NAMALWA (cell line): ENCODE measurements around the gene POTEJ.
"Not testable (repeated sequence)": the region's sequence is repeated elsewhere in the genome, so short reads cannot be mapped to it uniquely, and the experiment has no call there.

ENCODE experiments used
- DNase-seq: peaks from one replicate; pipeline ENCODE4 v3.0.0-alpha.2; 2015; ENCODE audit warnings: low spot score

Gene POTEJ

DNA sequence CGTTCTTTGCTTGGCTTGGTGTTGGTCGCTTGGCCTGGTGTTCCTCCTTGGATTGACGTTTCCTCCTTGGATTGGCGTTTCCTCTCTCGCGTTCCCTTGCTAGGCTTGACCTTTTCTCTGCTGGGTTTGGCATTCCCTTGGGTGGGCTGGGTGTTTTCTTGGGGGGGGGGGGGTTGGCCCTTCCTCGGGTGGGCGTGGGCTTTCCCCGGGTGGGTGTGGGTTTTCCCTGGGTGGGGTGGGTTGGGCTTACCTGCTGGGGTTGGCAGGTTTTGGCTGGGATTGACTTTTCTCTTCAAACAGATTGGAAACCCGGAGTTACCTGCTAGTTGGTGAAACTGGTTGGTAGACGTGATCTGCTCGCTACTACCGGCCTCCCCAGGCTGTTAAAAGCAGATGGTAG, at the start of gene POTEJ:
TSS of gene POTEJ (plus strand) at position 301 of the 400 bp plus-strand sequence. CDS start at position 394, 93 bp downstream.
- DNase-seq = not testable (repeated sequence)

GRCh38 chr2:130566165-130566564, 45.1 kb upstream of the POTEJ start:
- DNase-seq = not testable (repeated sequence)

- not testable (repeated sequence) for DNase-seq
These were observed 39.3 kb upstream of the POTEJ start for GRCh38 chr2:130571929-130572328.

GRCh38 chr2:130574230-130574629, 37.0 kb upstream of the POTEJ start:
- DNase-seq = not testable (repeated sequence)

DNA sequence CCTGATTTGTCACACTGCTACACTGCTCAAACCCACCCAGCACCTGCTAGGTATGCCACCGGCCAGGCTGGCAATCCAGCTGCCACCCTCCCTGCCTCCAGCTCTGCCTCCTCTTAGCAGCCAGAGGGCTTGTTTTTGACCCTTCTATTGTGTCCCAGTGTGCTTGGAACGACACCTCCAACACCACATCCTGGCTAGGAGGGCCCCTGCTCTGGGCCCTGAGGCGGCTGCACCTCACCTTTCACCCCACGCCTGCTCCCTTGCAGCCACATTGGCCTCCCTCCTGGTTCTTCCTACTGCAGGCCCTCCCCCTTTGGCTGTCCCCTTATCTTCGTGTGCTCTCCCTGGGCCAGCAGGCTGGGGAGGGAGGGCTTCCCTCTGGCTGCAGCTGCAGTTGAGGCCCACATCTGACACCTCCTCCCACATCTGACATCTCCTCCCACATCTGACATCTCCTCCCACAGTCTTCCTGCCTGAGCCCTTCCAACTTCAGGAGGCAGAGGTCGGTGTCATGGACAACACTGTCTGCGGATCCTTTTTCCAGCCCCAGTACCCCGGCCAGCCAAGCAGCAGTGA, 34.9 kb upstream of the POTEJ start:
- not testable (repeated sequence) for DNase-seq

- DNase-seq = not testable (repeated sequence)
These were observed 33.7 kb upstream of the POTEJ start for GRCh38 chr2:130577559-130577958.

GRCh38 chr2:130579121-130579520, 32.1 kb upstream of the POTEJ start:
- DNase-seq = not testable (repeated sequence)

DNA sequence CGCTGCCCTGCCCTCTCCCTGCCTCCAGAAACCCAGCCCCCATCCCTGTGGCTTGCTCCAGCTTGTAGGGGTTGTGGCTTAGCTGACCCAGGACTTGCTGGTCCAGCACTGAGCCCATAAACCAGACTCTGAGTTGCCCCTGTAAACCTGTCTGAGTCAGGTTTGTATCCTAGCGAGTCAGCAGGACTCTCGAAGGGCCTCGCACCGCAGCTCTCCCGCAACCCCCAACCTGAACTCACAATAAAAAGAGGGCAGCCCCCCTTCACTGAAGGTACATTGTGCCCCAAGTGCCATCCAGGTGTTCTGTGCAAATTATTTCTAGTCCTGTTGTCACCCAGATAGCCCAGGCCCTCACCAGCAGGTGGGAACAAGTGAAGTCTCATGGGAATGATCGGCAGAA, 29.7 kb upstream of the POTEJ start:
- DNase-seq = not testable (repeated sequence)

DNA sequence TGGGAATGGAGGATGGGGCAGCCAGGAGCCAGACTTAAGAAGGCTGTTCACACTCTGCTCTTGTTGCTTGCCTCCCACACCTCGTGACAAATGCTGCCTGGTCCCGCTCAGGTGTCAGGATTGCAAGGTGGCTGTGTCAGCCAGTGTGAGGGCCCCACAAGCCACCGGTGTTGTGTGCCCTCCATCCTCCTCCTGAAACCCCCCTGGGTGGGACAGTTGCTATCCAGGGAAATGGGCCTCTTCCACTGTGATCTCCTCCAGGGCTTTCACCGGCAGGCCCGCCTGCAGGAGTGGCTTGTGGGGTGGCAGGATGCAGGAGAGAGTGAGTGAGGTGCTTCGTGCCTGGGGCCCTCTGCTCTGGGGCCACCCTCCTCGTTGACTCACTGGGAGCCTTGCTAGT, 28.3 kb upstream of the POTEJ start:
- DNase-seq = not testable (repeated sequence)

DNA sequence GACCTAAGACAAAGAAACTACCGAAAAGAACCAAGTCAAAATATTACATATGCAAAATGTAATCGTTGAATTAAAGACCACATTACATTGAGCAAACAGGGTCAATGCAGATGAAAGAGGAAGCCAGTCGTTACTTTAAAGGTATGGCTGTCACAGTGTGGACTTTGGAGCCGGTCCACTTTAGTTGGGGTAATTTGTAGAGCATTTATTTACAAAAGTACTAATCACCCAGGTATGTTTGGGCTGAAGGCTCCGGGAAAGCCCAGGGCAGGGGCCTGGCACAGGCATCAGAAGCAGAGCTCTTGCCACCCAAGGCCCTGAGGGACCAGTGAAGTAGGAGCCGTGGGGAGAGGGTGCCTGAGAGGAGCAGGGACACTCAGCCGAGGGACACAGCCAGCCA, 27.7 kb upstream of the POTEJ start:
- not testable (repeated sequence) for DNase-seq

GRCh38 chr2:130584726-130585125, 26.5 kb upstream of the POTEJ start:
- DNase-seq = not testable (repeated sequence)

DNA sequence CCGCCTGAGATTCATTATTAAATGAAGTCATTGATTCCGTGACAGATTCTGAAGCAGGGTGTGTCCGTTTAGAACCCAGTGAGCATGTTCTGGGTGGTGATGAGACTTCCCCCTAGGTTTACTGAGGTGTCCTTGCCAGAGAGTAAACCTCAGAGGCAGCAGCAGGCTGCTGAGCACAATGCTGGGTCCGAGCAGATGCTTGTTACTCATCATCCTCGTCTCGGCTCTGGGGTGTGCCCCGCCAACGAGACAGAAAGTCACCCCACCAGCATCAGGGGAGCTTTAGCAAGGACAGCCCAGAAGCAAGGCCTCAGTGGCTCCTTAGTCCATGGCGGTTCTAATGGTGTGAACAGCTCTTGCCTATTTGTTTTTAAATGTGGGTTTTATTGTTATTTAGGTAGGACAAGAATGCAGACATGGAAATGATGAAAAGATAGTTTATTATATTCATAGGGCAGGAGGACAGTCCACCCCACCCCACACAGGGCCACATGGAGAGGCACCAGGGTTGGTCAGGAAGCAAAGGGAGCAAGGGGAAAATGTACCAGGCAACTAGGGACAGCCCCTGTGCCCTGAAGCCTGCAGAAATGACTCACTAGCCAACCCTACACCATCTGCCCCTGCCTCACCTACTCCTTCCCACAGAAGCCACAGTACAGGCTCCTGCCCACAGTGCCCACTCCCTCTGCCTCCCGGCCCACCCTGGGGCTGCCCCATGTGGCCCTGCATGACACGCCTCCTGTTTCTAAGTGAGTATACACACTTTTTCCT, 22.4 kb upstream of the POTEJ start:
- DNase-seq = not testable (repeated sequence)

DNA sequence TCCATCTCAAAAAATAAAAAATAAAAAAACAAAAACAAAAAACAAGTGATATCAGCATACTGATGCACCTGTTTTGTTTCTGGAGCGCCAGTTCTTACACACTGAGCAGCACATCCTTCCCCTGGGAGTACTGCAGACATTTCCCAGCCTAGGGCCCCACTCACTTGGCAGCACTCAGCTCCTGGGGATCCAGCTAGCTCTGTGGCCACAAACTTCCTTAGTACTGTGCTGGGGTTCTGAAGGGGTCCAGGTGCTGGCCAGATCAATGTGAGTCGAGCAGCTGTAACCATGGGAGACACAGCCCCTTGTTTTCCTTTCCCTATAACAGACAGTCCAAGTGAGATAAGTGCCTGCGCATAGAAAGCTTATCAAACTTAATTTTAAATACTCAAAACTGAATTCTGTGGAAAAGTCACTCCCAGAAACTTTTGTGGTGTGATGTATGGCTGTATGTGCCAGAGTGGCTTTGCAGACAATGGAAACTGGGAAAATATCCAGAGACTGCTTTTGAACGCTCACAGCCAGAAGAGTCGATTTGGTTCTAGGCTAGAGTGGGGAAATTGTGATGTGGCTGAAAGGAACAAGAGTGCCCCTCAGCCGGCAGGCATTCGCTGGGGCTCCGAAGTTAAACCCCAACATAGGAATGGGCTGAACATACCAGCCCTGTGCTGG, 20.9 kb upstream of the POTEJ start:
- DNase-seq = not testable (repeated sequence)

DNA sequence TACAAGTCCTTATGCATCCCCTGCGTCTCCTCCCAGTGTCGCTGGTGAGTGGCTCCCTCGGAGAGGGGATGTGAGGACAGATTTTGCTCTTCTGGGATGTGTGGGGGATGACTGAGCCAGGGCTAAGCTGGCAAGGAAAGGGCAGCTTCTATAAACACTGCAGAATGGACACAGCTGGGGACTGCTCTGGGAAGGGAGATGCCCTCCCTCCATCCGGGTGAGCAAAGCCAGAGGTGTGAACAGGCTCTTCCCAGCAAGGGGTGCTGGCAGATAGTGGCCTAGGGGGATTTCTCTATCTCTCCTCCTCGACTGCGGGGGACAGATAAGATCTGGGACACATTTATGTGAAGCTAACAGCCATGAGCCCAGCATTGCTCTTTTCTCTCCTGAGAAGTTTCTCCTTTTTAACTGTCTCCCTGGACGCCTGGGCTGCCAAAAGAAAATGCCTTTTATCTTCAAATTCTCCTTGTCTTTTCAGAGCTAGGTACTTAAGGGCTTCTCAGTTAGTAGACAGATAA, 20.3 kb upstream of the POTEJ start:
- DNase-seq = not testable (repeated sequence)

- not testable (repeated sequence) for DNase-seq
These were observed 18.3 kb upstream of the POTEJ start for GRCh38 chr2:130592791-130593414.

DNA sequence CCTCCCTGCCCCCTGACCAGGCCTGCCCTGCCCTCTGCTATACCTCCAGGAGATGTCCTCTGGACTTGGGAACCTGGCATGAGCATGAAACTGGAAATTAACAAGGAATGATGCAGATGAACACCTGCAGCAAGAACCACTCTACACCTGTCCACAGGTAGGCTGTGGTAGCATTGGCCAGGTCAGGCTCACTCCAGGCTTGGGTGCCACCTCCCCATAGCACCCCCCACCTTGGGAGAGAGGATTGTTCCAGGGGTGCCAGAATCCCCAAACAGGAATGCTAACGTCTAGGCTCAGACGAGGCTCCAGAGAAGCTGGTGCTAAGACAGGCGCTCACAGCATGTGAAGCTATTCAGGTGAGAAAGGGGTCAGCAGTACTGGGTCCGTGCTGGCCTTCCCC, 17.2 kb upstream of the POTEJ start:
- DNase-seq = not testable (repeated sequence)

GRCh38 chr2:130596757-130597156, 14.5 kb upstream of the POTEJ start:
- not testable (repeated sequence) for DNase-seq

DNA sequence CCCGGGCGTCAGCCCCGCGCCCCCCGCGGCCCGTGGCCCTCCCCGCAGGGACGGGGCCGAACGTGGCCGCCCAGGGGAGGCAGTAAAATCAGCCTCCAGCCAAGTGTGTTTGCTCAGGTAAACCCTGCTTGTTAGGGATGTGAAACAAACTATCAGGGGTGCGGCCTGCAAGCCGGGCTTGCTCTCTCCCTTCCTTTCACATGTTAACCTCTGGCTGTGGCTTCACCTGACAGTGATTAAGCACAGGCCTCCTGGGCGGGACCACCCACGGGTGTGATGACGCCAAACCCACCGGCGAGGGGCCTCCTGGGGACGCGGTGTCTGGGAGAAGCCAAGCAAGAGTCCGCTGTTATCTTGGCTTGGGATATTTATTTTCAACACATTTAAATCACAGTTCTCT, 13.2 kb upstream of the POTEJ start:
- DNase-seq = not testable (repeated sequence)

- DNase-seq = not testable (repeated sequence)
These were observed 12.8 kb upstream of the POTEJ start for GRCh38 chr2:130598463-130598862.

GRCh38 chr2:130599393-130599792, 11.8 kb upstream of the POTEJ start, which contains the start of gene CFC1:
Gene CFC1 (minus strand): TSS chr2:130599575. CDS start chr2:130599287, 288 bp downstream.
- DNase-seq = not testable (repeated sequence)

- DNase-seq = not testable (repeated sequence)
These were observed 11.3 kb upstream of the POTEJ start for GRCh38 chr2:130599926-130600325.
